Common myeloid progenitor, CD34-positive (primary cell): Measurements from ENCODE around the gene PLEKHG2.

Experiments used
- CTCF ChIA-PET: fragments of 350-600 bp; sonication (Branson Sonifier 250); formaldehyde crosslinking; loops from one replicate; lab custom pipeline; 2021; ENCODE audit warnings: antibody characterized with exemption; lab: Charles Lee
- POLR2A ChIA-PET: fragments of 350-600 bp; sonication (Branson Sonifier 250); formaldehyde crosslinking; loops from one replicate; lab custom pipeline; 2021; ENCODE audit warnings: antibody characterized with exemption; lab: Charles Lee
- DNase-seq, 3 donors: peaks; one replicate each; pipeline versions ENCODE4 v3.0.0 to v3.0.0-alpha.2; 2013
- H3K27ac ChIP-seq, 2 experiments: 1 replicate in 1 of 2; 2 replicates in 1 of 2; pipeline ENCODE4 v1.7.0; 2013; ENCODE audit warnings: inconsistent platforms in 2 of 2, low read length in 2 of 2, mild to moderate bottlenecking in 2 of 2, low read depth in 1 of 2, moderate library complexity in 1 of 2; ENCODE audit not compliant: severe bottlenecking in 2 of 2, insufficient read depth in 1 of 2, poor library complexity in 1 of 2
- H3K27me3 ChIP-seq, 5 experiments: replicated peaks in 2 of 5; 1 replicate in 3 of 5; 2 replicates in 2 of 5; pipeline versions ENCODE4 v1.6.1 to v1.7.0; 2013; ENCODE audit warnings: low read length in 4 of 5, mild to moderate bottlenecking in 2 of 5, moderate library complexity in 2 of 5, inconsistent platforms in 1 of 5; ENCODE audit not compliant: insufficient read depth in 5 of 5, control insufficient read depth in 4 of 5
- H3K36me3 ChIP-seq, 4 experiments: 1 replicate in 2 of 4; 2 replicates in 2 of 4; pipeline versions ENCODE4 v1.6.1 to v1.7.0; 2013; ENCODE audit warnings: low read length in 3 of 4, control low read depth in 1 of 4, mild to moderate bottlenecking in 1 of 4; ENCODE audit not compliant: control insufficient read depth in 4 of 4, insufficient read depth in 4 of 4
- H3K4me1 ChIP-seq, 4 experiments: 1 replicate in 3 of 4; 2 replicates in 1 of 4; pipeline versions ENCODE4 v1.6.1 to v1.7.1; 2013; ENCODE audit warnings: low read length in 3 of 4, mild to moderate bottlenecking in 3 of 4, control low read depth in 1 of 4, inconsistent platforms in 1 of 4, moderate library complexity in 1 of 4; ENCODE audit not compliant: control insufficient read depth in 4 of 4, insufficient read depth in 4 of 4; ENCODE audit errors: control extremely low read depth in 1 of 4
- H3K4me3 ChIP-seq, 7 experiments: 1 replicate in 4 of 7; 2 replicates in 3 of 7; pipeline versions ENCODE4 v1.5.1 to v1.7.0; 2013; ENCODE audit warnings: mild to moderate bottlenecking in 7 of 7, low read length in 6 of 7, moderate library complexity in 6 of 7, inconsistent platforms in 2 of 7, low read depth in 2 of 7, control low read depth in 1 of 7; ENCODE audit not compliant: insufficient read depth in 4 of 7, control insufficient read depth in 1 of 7; ENCODE audit errors: extremely low read depth in 1 of 7
- H3K9me3 ChIP-seq, 5 experiments: 1 replicate in 4 of 5; 2 replicates in 1 of 5; pipeline versions ENCODE4 v1.6.1 to v1.7.1; 2013; ENCODE audit warnings: low read length in 4 of 5, mild to moderate bottlenecking in 2 of 5, inconsistent platforms in 1 of 5, low read depth in 1 of 5, moderate library complexity in 1 of 5; ENCODE audit not compliant: control insufficient read depth in 4 of 5, insufficient read depth in 2 of 5; ENCODE audit errors: control extremely low read depth in 1 of 5
- WGBS: methylation state at CpG from one replicate; pipeline ENCODE4 v1.1.5; 2013; ENCODE audit not compliant: insufficient coverage; 5-methylcytosine and 5-hydroxymethylcytosine counted together

The PLEKHG2 gene

DNA sequence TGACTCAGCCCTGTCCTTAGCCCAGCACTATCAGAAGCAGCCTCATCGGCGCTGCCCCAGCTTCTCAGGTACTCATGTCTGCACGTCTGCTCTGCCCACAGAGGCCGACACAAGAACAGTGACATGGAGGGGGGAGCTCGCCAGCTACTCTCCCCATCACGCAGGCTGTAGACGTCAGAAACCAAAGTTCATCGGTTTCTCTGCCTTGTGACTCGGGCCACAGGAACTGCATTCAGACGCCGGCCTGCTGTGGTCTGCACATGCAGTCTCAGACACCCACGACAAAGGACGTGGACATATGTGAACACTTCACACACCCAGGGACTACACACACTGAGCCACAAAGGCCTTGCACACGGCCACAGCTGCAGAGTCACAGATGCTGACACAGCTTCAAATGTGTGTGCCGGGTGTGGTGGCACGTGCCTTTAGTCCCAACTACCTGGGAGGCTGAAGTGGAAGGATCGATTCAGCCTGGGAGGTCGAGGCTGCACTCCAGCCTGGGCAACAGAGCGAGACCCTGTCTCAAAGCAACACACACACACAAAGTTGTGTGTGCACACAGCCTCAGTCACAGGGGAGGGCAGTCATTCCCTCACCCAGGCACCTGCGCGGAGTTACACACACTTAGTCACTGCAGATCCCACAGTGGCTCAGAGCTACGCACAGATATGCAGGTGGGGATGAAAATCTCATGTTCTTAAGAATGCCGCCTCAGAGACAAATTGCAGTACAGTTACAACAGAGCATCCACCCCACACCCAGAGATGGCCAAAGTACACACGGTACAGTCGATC is 10.7 kb upstream of the PLEKHG2 start:
- no peaks in the 10 kb centered on the region for H3K27me3 ChIP-seq
- ChIA-PET CTCF (interaction anchor here (1.1 to 7.8 kb wide), 4 partner anchors 10 to 60 kb away, joined by 3 to 119 read pairs (median 6); partner anchors contain the start of genes PLEKHG2 and SAMD4B), POLR2A (interaction anchor here (0.6 to 3.3 kb wide), 4 partner anchors 7 to 137 kb away, joined by 3 to 47 read pairs (median 14); partner anchors contain the start of genes MED29, PAF1 and PLEKHG2)
- WGBS, result 68% methylated on average over 17 of the region's 25 CpGs
- peak overlapping the region in 5 of 7 experiments; percentile 35 to 75 (median 62) for H3K4me3 ChIP-seq
- H3K9me3 ChIP-seq, result no peaks in the 10 kb centered on the region
- H3K27ac ChIP-seq, result peak overlapping the region; percentile 99
- peaks cover 16 to 87% (median 71%) of the 10 kb centered on the region in 4 experiments for H3K4me1 ChIP-seq
- DNase-seq, result peak in 2 of 3 donors; percentile 52 to 64
- H3K36me3 ChIP-seq, result peaks cover 4 to 6% (median 4%) of the 10 kb centered on the region in 4 experiments

DNA sequence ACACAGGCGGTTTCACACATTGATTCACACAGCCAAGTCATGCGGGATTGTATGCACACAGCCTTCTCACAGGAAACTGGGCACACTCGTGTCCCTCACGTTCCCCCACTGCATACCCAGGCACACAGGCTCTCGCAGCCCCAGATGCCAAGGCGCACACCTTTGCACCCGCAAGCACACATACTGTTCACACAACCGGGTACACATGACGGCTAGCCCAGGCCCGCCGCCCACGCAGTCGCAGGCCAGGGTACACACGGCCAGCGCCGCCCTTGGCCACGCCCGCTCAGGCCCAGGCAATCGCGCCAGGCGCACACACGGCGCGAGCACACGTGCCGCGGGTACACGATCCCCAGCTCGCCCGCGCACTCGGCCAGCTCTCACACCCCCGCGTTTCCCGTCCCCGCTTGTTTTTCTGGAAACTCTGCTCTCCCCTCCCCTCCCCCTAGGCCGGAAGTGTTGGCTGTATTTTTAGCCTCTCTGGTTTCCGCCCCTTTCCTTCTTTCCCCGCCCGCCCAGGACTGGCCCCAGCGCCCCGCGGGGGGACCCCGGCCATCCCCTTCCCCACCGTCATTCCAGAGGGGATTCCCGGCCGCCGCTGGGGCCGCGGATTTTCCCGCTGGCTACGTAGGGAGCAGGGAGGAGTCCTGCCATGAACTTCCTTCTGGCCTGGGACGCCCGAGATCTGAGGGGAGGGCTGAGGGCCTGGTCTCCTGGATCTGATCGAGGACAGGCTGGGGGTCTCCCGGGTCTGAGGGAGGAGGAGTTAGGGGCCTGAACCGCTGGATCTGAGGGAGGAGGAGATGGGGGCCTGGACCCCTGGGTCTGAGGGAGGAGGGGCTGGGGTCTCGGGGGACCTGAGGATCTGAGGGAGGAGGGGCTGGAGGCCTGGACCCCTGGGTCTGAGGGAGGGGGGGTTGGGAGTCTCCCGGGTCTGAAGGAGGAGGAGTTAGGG is 9.8 kb upstream of the PLEKHG2 start:
- WGBS, result 11% methylated on average over 30 of the region's 59 CpGs
- peak; percentile 89 to 97 (median 97) for DNase-seq
- CTCF ChIA-PET, result interaction anchor here (1.1 to 7.8 kb wide), 3 partner anchors 9 to 50 kb away, joined by 3 to 119 read pairs (median 8); partner anchors contain the start of gene PLEKHG2
- POLR2A ChIA-PET, result interaction anchor here (0.6 to 3.3 kb wide), 6 partner anchors 9 to 137 kb away, joined by 3 to 47 read pairs (median 8); partner anchors contain the start of genes MED29, PAF1, PLEKHG2 and RPS16
- no peaks in the 10 kb centered on the region for H3K9me3 ChIP-seq
- H3K27ac ChIP-seq, result peak overlapping the region; percentile 99
- H3K36me3 ChIP-seq, result peaks cover 4 to 11% (median 5%) of the 10 kb centered on the region in 4 experiments
- H3K4me3 ChIP-seq, result peak overlapping the region in 6 of 7 experiments; percentile 54 to 79 (median 65)
- H3K4me1 ChIP-seq, result peaks cover 16 to 86% (median 68%) of the 10 kb centered on the region in 4 experiments
- no peaks in the 10 kb centered on the region for H3K27me3 ChIP-seq

DNA sequence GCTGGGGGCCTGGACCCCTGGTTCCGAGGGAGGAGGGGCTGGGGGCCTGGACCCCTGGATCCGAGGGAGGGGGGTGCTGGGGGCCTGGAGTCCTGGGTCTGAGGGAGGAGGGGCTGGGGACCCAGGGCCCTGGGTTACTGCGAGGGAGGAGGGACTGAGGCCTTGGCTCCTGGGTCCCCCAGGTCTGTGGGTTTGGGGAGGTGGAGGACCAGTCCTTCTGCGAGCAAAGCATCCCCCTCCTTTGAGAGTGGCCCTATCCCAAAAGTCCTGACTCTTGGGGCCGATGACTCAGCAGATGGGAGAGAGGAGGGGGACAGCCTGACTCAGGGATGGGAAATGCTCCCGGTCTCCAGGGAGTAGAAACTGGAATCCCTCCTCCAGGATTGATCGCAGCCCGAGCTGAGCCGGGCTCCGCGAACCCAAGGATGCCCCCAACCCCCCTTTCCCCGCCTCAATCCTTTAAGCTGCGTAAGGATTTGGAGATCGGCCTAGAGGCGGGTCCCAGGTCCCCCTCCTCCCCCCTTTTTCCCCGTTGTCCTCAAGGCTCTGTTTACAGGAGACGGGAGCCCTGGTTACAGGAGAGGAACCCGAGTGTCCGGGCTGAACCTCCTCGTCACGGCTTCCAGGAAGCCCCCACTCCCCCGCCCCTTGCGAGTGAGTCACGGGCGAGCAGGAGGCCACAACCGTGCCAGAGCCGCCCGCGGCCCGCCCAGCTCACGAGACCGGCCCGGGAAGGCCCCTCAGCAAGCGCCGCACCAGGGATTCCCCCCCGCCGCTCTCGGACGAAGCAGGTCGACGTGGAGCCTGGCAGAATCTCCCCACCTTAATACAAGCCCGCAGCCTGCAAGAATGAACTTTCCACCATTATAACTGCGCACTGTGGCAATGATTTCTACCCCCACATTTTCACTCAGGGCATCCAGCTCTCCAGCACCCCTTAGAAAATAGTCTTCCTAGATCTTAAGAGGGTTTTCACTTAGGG is 8.8 kb upstream of the PLEKHG2 start:
- under 1% methylated on average over 41 of the region's 43 CpGs for WGBS
- ChIA-PET CTCF (interaction anchor here (7.8 kb wide), 1 partner anchor 8 kb away, joined by 119 read pairs; the partner anchor contains the start of gene PLEKHG2), POLR2A (interaction anchor here (0.9 to 3.3 kb wide), 5 partner anchors 8 to 61 kb away, joined by 4 to 47 read pairs (median 11); partner anchors contain the start of genes MED29, PAF1, PLEKHG2 and RPS16)
- Histone ChIP-seq H3K4me3 (peak overlapping the region in 6 of 7 experiments; percentile 54 to 79 (median 65)), H3K27me3 (no peaks in the 10 kb centered on the region), H3K4me1 (peaks cover 16 to 86% (median 68%) of the 10 kb centered on the region in 4 experiments), H3K27ac (peak overlapping the region; percentile 99), H3K9me3 (no peaks in the 10 kb centered on the region), H3K36me3 (peaks cover 7 to 19% (median 13%) of the 10 kb centered on the region in 4 experiments)
- peak; percentile 99 to 100 (median 99) for DNase-seq

DNA sequence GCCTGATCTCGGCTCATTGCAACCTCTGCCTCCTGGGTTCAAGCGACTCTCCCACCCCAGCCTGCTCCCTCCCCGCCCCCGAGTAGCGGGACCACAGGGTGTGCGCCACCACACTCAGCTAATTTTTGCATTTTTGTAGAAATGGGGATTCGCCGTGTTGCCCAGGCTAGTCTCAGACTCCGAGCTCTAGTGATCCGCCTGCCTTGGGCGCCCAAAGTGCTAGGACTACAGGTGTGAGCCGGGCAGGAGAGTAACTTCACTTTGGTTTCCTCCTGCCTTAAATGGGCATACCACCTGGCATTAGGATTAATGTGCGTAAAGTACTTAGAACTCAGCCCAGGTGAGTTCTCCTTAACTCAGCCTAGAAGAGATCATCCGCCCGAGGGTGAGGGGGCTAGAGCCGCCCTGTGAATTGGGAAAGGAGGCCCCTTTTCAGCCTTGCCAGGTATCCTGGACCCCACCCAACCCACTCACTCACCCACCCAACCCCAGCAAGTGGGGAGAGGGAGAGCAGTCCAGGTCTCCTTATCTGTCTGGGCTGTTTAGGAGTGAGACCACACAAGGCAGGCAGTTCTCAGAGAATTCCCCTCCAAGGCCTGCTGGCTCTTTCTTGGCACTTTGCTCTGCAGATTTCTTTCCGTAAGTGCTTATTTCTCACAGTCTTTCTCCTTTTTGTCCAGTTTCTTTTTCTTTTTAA is 7.1 kb upstream of the PLEKHG2 start:
- Histone ChIP-seq H3K9me3 (no peaks in the 10 kb centered on the region), H3K36me3 (peaks cover 5 to 16% (median 10%) of the 10 kb centered on the region in 4 experiments), H3K27me3 (no peaks in the 10 kb centered on the region), H3K4me1 (peaks cover 23 to 88% (median 78%) of the 10 kb centered on the region in 4 experiments), H3K27ac (peak overlapping the region; percentile 66 to 95), H3K4me3 (peak overlapping the region in 4 of 7 experiments; percentile 53 to 98 (median 84))
- DNase-seq, result no peak
- 97% methylated on average over 9 of the region's 17 CpGs for WGBS
- ChIA-PET POLR2A (interaction anchor here (1.3 kb wide), 1 partner anchor 14 kb away, joined by 3 read pairs; the partner anchor contains the start of genes MED29 and PAF1), CTCF (interaction anchor here (0.7 kb wide), 1 partner anchor 9 kb away, joined by 3 read pairs; no protein-coding TSS in a partner anchor)

DNA sequence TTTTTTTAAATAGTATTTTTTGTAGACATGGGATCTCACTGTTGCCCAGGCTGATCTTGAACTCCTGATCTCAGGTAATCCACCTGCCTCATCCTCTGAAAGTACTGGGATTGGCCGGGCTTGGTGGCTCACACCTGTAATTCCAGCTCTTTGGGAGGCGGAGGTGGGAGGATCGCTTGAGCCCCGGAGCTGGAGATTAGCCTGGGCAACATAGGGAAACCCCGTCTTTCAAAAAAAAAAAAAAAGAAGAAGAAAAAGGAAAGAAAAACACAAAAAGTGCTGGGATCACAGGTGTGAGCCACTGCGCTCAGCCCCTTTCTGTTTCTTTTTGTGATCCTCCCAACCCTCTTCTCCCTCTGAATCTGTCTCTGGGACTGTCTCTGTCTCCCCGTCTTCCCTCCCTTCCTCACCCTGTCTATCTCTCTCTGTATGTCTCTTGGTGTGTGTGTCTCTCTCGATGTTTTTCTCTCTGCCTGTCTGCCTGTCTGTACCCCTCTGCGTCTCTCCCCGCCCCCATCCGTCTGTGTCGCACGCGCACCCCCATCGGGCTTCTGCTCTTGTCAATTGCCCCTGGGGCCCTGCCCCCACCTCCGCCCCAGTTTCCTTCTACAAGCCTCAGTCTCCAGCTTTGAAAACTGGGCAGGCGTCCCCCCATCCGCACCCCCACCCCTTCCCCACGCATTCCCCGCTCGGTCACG is 6.4 kb upstream of the PLEKHG2 start:
- WGBS, result 67% methylated on average over 6 of the region's 22 CpGs
- peaks cover 23 to 88% (median 80%) of the 10 kb centered on the region in 4 experiments for H3K4me1 ChIP-seq
- ChIA-PET POLR2A (interaction anchor here (1.2 to 4.4 kb wide), 4 partner anchors 9 to 62 kb away, joined by 3 to 46 read pairs (median 3); partner anchors contain the start of genes MED29, PAF1 and RPS16), CTCF (no interaction called here)
- peaks cover 5 to 16% (median 10%) of the 10 kb centered on the region in 4 experiments for H3K36me3 ChIP-seq
- no peaks in the 10 kb centered on the region for H3K27me3 ChIP-seq
- DNase-seq, result peak; percentile 68 to 86 (median 85)
- peak overlapping the region; percentile 2 to 98 (median 98) for H3K4me3 ChIP-seq
- H3K27ac ChIP-seq, result peak overlapping the region; percentile 66 to 95
- no peaks in the 10 kb centered on the region for H3K9me3 ChIP-seq
